GM21723 (cell line): Measurements from ENCODE around the gene ADAMTS5.

Experiments used
- ATAC-seq: cut with Tn5 transposase; IDR thresholded peaks from one replicate; pipeline ENCODE4 v1.9.1; 2021; ENCODE audit warnings: mild to moderate bottlenecking, moderate library complexity; ENCODE audit not compliant: unreplicated experiment

ADAMTS5 gene

DNA sequence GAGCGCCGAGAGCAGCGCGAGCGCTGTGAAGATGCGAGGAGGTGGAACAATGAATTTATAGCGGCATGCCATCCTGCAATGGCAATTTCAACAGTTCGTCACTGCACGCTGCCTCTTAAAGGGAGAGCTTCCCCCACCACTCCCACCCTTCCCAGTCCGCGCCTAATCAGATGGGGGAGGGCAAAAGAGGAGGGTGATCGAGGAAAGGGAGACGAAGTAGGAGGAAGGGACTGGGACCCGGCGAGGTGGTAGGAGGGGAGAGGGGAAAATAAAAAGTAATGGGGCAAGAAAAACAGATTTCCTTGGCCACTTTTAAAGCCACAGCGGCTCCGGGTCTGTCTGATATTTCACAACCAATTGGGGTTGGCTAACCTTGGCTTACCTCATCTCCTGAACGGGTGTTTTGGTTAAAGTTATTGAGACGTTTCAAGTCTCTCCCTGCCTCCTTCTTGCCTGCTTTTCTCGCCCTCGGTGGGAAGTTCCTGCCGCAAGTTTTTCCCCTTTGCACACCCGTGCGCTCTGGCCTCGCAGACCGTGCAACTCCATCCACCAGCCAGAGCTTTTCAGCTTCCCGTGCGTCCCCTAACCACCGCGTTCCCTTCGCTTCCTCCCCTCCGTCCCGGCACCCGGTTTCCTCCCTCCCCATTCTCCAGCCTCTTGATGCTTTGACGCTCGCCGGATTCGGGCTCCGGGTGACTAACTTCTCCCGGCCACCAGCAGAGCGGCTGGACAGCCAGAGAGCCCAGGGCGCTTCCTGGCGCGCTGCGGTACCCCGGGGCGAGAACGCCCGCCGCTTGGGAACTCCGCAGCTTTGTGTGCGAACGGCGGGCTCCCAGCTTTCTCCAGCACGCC, at the start of gene ADAMTS5:
Gene ADAMTS5 (minus strand): TSS at position 27 of the 852 bp plus-strand sequence. CDS start 697 bp downstream, outside the sequence.
- ATAC-seq = no peak

DNA sequence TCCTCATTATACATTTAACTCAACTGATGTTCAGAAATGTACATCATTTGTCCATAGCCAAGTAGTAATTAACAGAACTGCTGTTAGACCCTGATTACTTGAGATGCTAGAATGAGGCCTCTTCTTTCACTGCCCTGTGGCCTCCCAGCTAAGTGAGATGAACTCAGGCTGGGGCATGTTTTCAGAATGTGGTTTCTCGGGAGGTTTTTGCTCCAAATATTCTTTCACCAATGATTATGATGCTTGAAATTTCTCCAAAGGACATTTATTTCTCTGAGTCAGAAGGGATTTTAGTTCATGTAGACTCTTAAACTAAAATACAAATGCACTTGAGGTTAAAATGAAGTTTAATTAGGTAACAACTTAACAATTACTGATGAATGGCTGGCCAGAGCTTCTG, 34.6 kb upstream of the ADAMTS5 start:
- ATAC-seq = no peak

DNA sequence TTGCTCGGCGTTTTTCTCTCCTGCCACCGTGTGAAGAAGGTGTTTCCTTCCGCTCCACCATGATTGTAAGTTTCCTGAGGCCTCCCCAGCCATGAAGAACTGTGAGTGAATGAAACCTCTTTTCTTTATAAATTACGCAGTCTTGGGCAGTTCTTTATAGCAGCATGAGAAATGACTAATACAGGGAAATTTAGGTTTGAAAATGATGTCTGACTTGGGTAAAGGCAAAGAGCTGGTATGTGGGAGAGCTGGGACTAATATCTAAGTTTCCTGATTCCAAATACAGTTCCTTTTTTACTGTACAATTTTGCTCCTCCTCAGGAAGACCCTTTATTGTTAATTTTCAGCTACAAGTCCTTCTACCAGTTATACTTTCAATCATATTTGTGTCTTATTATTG, 16.7 kb upstream of the ADAMTS5 start:
- ATAC-seq = no peak

DNA sequence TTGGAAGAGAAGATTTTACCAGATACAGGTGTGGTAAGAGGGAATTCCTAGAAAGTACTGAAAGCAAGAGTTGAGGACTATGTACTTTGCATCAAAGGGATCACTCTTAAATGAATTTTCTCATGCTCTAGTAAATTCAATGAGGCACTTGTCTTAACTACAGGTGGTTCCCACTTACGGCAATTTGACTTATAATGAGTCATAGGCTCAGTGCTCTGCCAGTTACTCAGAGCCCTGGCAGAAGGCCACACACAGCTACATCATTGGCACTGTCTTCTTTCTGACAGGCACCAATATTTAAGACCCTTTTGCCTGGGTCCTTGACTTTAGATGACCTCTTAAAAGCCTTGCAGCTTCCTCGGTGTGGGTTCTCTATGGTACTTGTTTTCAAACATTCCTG, 15.9 kb upstream of the ADAMTS5 start:
- no peak for ATAC-seq

GRCh38 chr21:26977746-26978145, 10.9 kb upstream of the ADAMTS5 start:
- ATAC-seq = no peak

DNA sequence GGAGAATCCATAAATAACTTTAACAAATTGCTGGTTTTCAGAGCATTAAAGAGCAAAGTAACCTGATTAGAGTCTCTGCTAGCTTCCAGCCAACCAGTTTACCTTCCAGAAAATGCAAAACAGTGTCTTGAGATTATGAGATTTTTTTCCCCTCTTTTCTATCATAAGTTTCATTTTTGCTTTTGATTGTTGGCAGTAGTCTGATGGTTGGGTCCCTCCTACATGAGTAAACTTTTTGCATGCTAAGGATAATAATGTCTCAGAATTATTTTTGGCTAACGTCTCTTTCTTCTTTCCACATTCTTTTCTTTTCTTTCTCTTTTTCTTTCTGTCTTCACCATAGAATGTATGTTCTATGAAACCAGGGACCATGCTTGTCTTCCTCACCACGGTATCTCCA, 6.3 kb upstream of the ADAMTS5 start:
- ATAC-seq = no peak

- no peak for ATAC-seq
These were observed 5.3 kb upstream of the ADAMTS5 start for GRCh38 chr21:26972192-26972591.

DNA sequence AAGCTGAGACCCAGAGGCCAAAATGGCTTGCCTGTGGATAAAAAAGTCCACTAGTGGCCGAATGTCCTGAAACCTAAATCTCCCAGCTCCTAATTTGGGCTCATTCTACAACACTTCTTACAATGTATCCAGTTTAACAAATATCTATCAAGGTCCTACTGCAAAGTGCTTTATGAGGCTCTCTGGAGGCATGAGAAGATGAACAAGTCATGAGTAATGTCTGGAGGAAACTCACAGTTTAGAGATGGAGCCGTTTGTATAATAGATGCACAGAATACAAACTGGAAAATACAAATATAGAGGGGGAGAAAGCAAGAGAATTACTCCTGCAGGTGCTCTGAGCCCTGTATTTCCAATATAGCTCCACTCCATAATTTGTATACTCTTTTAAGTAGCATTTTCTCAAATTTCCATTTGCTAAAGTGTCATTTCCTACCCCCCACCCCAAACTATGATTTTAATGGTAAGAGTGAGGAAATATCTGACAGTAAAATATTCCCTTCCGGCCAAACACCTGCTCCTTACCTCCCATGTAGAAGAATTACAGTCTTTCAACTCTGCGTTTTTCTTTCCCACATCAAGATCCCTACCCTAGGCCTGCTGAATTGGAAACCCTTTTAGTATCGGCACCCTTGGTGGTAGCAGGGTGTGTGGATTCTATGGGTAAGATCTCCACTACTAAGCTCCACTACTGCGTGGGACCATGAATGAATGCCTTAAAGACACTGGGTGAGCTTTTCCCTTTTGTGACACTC, 3.3 kb upstream of the ADAMTS5 start:
- ATAC-seq = no peak

DNA sequence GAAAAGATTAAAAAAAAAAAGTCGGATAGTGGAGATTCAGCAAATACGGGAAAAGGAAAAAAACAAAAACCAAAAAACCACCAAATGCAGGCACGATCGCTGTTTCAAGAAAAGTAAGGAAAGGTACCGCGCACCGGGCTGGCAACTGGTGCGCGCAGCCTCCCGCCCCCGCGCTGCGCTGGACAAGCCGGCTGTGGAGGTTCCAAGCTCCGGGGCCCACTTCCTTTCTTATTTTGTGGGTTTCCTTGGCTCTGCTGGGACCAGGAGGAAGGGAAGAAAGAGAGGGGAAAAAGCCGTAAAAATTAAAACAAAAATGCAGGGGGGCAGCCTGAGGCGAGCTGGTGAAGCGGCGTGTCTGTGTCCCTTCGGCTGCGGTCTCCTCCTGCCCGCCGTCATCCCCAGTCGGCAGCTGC, 233 bp downstream of the ADAMTS5 start:
- ATAC-seq = no peak

DNA sequence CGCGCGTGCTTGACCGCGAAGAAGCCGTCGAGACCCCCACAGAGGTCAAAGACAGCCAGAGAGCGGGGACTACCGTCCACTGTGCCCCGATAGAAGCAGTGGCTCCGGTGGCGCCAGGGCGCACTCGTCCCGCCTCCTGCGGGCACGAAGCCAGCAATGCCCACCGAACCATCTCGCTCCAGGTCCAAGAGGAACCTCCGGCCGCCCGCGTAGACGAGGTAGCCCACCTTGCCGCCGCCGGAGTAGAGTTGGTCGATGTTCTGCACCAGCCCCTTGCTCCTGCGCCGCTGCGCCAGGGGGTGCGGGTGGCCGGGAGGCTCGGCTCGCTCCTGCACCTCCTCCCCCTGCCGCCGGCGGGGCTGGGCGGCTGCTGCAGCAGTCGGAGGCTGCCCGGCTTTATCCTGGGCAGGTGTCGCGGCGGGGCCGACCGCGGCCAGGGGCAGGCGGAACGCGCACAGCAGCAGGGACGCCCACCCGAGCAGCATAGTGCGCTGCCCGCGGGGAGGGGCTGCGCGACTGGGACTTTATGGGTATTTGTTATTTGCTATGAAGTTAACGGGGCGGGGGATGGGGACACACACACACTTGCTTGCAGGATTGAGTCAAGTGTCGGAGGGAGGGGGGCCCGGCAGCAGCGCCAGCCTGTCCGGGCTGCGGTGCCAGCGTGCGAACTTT, 844 bp downstream of the ADAMTS5 start:
- no peak for ATAC-seq

- no peak for ATAC-seq
These were observed 1.6 kb downstream of the ADAMTS5 start for GRCh38 chr21:26965040-26965906.

DNA sequence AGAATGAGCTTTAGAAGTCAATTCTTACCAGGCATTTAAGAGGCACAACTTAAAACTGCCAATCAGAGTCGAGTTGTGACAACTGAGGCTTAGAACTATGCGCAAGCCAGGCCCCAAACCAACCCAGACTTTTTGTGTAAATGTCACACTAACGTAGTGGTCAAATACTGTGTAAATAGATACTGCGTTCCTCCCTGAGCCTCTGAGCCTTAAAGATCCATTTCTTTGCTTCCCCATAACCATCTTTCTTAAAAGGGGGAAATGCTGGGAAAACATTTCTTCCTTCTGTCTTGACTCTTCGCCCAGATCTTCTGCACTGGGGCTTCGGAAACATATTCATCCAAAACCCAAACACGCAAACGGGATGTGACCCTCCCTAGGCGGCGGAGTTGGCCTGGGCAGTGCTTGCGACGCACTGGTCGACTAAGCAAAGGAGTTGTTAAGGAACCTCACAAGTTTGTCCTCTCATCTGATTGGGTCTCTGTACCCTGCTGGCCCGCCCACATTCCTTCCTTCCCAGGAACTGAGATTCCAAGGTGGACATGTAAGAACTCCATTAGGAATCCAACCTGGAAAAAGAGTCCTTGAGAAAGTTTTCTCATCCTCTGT, 2.6 kb downstream of the ADAMTS5 start:
- ATAC-seq = no peak

- no peak for ATAC-seq
These were observed 4.2 kb downstream of the ADAMTS5 start for GRCh38 chr21:26962621-26963181.

DNA sequence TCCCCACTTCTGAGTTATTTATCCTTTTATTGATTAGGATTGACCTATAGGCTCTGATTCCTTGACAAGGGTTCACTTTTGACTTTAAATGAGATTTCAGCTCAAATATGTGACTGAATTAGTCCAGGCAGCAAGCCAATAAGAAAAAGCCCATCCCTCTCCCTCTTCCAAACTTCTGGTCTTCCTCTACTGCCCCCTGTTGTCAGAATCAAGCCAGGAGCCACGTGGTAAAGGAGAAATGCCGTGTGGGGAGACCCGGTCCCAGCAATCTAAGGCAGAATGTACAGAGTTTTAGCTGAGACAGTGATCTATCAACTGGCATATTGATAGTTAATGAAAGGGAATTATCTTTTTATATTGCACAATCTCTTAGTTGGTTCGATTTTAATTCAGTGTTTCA, 5.2 kb downstream of the ADAMTS5 start:
- ATAC-seq = no peak

DNA sequence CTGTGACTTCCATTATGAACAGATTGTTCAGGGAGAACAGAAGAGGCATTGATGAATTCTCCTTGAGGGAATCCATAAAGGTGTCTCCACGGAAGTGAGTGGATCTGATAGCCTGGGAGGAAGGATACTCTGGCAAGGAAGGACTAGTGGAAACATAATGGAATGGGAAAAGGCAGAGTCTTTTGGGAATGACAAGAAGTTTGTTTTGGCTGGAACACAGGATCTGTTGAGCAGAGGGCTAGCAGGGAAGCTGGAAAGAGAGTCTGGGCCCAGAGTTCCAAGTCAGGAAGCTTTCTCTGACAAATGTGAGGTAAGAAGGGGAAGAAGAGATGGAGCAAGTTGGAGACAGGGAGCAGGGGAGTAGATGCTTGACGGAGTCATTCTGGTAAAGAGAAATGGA, 8.1 kb downstream of the ADAMTS5 start:
- ATAC-seq = no peak

- ATAC-seq = no peak
These were observed 10.1 kb downstream of the ADAMTS5 start for GRCh38 chr21:26956813-26957212.

DNA sequence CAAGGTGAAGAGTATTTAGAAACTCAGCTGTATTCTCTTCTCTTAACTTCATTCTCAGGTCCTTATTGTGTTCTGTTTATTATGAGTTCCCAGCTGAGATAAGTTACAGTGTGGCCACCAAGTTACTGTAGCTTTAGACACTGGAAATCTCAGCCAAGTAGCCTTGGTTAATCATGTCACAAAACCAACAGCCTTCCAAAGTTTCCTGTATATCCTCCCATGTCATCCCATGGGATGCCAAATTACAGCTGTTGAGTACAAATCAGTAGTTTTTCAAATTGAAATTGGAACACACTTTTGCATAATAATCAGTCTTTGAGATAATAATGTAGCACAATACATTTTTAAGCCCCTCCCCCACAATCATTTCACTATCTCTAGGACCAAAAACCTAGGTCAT, 10.7 kb downstream of the ADAMTS5 start:
- no peak for ATAC-seq

DNA sequence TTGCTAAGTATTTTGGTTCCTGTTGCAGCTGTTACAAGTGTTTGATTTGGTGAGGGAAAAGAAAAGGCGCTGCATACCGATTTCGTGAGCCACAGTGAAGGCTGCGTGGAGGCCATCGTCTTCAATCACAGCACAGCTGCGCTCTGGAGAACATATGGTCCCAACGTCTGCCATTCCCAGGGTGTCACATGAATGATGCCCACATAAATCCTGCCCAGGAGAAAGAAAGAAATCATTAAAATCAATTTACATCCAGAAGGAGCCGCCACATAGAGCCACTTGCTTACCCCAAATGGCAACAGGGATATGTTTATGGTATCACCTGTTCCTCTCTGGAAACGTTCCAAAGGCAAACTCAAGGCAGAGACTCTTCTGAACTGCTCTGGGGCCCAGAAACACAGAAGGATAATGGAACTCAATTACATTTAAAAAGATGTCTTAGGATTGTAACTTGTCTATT, 12.2 kb downstream of the ADAMTS5 start:
- ATAC-seq = no peak

DNA sequence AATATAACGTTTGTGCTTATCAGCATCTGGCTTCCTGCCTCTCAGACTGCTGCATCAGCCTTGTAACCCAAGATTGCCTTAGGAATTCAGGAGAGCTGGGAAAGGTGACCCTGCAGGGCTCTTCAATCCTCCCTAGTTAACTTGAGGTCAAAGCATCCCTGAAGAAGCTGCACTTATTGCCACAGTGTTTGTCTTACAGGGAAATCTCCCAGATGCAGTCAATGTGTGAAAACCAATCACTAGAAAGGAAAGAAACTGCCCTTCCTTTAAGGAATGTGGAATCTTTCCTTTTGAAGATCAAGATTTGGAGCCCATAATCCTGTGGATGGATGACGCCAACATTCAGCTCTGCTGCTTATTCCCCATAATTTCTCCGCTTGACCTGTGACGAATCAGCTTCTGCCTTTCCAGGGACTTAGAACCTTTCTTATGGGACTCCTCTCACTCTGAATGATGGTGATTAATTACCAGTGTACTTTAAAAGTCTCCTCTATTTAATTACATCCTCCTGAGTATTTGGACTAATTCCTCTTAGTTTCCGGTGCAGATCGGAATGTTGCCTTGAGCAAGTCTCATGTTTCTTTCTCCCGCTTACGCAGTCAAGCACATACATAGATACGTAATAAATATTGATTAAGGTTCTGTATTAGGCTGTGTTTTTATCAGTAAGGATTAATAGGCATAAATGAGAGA, 14.4 kb downstream of the ADAMTS5 start:
- ATAC-seq = no peak
